ENCODE measurements around the gene ZFAND3. TPM values are rescaled to one million over a fixed set of nuclear protein-coding genes. Genes with fewer than 3 reads are reported as not detected.
"Not testable (repeated sequence)": the region's sequence is repeated elsewhere in the genome, so short reads cannot be mapped to it uniquely, and the experiment has no call there.

Gene ZFAND3
- total and polyA plus RNA-seq, 2 donors (not counting 3 experiments of a cell fraction or from before 2014, with no cell fraction given) = 15.4 to 54.2 TPM

DNA sequence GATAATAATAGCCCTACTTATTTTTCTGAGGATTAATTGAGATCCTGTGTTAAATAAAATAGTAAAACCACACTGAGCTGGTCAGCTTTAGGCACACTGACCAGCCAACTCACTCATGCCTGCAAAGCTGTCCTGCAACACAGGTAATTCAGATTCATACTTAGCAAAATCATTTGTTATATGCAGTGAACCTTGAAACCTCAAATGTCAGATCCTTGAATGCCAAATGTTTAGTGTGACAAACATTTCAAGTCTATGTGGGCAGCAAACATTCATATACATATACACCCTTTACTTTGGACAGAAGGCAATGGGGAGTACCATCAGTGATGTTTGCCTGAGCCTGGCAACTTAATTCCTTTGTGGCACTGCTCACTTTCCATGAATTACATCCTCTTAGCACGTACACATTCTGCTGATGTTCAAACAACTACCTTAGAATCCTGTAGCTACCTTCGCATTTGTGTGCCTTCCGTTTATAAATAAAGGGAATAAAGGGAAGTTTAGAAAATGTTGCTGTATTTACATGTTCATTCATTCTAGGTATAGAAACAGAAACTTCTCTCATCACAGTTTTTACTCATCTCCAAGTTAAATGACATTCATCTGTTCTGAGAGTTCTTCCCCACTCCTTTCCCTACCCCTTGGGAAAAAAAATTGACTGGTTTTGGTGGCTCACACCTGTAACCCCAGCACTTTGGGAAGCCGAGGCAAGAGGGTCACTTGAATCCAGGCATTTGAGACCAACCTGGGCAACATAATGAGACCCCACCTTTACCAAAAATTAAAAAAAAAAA is 140.8 kb downstream of the ZFAND3 start:
- no peak for DNase-seq (ENCODE audit: low read depth, low spot score)
- H3K9me1 ChIP-seq (replicated peaks; ENCODE audit: control insufficient read depth, extremely low read depth, insufficient read depth, low read length) = no peaks in the 10 kb centered on the region
- H3K4me1 ChIP-seq (ENCODE audit: control insufficient read depth, extremely low read depth, insufficient read depth, low read length) = no peaks in the 10 kb centered on the region
- peaks cover 8% of the 10 kb centered on the region for H4K20me1 ChIP-seq (replicated peaks; ENCODE audit: control insufficient read depth, extremely low read depth, insufficient read depth, low read length)
- H3K27me3 ChIP-seq (ENCODE audit: control insufficient read depth in 2 of 2, insufficient read depth in 2 of 2, low read length in 2 of 2) = no peaks in the 10 kb centered on the region
- no TSS peak for BruUV-seq (replicated peaks)
- H2AFZ ChIP-seq (ENCODE audit: low read depth, low read length) = no peak overlapping the region
- ChIA-PET CTCF (no interaction called here), POLR2A (no interaction called here)
- H3K4me2 ChIP-seq (ENCODE audit: insufficient read depth, low read length) = no peak overlapping the region
- dilution Hi-C loops (cut with MboI; ENCODE audit: extremely low pct_ligation_motif_present, low sequenced_read_pairs) (no loop called here), intact Hi-C loops (cut with micrococcal nuclease) (no loop called here)
- peaks cover 68% of the 10 kb centered on the region for H3K79me2 ChIP-seq (ENCODE audit: control insufficient read depth, insufficient read depth, low read length)
- H3K9me3 ChIP-seq (replicated peaks; ENCODE audit: control insufficient read depth, insufficient read depth, low read length) = no peaks in the 10 kb centered on the region
- no peaks in the 10 kb centered on the region for H3K36me3 ChIP-seq (ENCODE audit: control insufficient read depth in 2 of 2, extremely low read depth in 1 of 2, insufficient read depth in 2 of 2, low read length in 2 of 2)
- FAIRE-seq = no peak
- TF ChIP-seq, protein P1, sequence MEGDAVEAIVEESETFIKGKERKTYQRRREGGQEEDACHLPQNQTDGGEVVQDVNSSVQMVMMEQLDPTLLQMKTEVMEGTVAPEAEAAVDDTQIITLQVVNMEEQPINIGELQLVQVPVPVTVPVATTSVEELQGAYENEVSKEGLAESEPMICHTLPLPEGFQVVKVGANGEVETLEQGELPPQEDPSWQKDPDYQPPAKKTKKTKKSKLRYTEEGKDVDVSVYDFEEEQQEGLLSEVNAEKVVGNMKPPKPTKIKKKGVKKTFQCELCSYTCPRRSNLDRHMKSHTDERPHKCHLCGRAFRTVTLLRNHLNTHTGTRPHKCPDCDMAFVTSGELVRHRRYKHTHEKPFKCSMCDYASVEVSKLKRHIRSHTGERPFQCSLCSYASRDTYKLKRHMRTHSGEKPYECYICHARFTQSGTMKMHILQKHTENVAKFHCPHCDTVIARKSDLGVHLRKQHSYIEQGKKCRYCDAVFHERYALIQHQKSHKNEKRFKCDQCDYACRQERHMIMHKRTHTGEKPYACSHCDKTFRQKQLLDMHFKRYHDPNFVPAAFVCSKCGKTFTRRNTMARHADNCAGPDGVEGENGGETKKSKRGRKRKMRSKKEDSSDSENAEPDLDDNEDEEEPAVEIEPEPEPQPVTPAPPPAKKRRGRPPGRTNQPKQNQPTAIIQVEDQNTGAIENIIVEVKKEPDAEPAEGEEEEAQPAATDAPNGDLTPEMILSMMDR (IDR thresholded peaks at IDR 0.05; ENCODE audit: extremely low read depth in 1 of 2, insufficient read depth in 1 of 2, low read depth in 1 of 2, low read length in 2 of 2) = no peak
- TF ChIP-seq EZH2 (IDR thresholded peaks at IDR 0.05; ENCODE audit: borderline replicate concordance, low read depth, low read length, severe bottlenecking) (no peak), FOS (IDR thresholded peaks at IDR 0.05; ENCODE audit: borderline replicate concordance, insufficient read depth, low read length) (no peak), GATA2 (IDR thresholded peaks at IDR 0.05; ENCODE audit: insufficient read depth, insufficient read length, low read depth, low read length) (no peak), POLR2A (IDR thresholded peaks at IDR 0.05; ENCODE audit: low read depth, low read length) (no peak), POLR2AphosphoS5 (IDR thresholded peaks at IDR 0.05; ENCODE audit: insufficient read depth, low read depth, low read length) (no peak), JUN (IDR thresholded peaks at IDR 0.05; ENCODE audit: borderline replicate concordance, insufficient read depth, insufficient read length, low read depth) (no peak), MYC (IDR thresholded peaks at IDR 0.05; ENCODE audit: low read depth, low read length) (no peak)
- TF ChIP-seq, protein P2, sequence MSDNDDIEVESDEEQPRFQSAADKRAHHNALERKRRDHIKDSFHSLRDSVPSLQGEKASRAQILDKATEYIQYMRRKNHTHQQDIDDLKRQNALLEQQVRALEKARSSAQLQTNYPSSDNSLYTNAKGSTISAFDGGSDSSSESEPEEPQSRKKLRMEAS (IDR thresholded peaks at IDR 0.05; ENCODE audit: insufficient read depth, insufficient read length) = no peak
- H3K27ac ChIP-seq (ENCODE audit: insufficient read depth, low read depth, low read length) = no peak overlapping the region
- no peak overlapping the region for H3K9ac ChIP-seq (replicated peaks; ENCODE audit: extremely low read depth, insufficient read depth, low read length)
- no peak overlapping the region for H3K4me3 ChIP-seq (replicated peaks in 1 of 3; ENCODE audit: insufficient read depth in 1 of 3, low read depth in 1 of 3, low read length in 3 of 3)

DNA sequence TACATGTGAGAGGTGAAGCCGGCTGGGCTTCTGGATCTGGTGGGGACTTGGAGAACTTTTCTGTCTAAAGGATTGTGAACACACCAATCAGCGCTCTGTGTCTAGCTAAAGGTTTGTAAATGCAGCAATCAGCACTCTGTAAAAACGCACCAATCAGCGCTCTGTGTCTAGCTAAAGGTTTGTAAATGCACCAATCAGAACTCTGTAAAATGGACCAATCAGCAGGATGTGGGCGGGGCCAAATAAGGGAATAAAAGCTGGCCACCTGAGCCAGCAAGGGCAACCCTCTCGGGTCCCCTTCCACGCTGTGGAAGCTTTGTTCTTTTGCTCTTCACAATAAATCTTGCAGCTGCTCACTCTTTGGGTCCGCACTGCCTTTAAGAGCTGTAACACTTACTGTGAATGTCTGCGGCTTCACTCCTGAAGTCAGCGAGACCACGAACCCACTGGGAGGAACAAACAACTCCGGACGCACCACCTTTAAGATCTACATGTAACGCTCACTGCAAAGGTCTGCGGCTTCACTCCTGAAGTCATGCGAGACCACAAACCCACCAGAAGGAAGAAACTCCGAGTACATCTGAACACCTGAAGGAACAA is 143.1 kb downstream of the ZFAND3 start:
- FAIRE-seq; H3K27me3 ChIP-seq (ENCODE audit: control insufficient read depth in 2 of 2, insufficient read depth in 2 of 2, low read length in 2 of 2); H2AFZ ChIP-seq (ENCODE audit: low read depth, low read length); H3K27ac ChIP-seq (ENCODE audit: insufficient read depth, low read depth, low read length); DNase-seq (ENCODE audit: low read depth, low spot score); dilution Hi-C loops (cut with MboI; ENCODE audit: extremely low pct_ligation_motif_present, low sequenced_read_pairs); CTCF ChIA-PET; H3K4me1 ChIP-seq (ENCODE audit: control insufficient read depth, extremely low read depth, insufficient read depth, low read length); H3K9me3 ChIP-seq (replicated peaks; ENCODE audit: control insufficient read depth, insufficient read depth, low read length); BruUV-seq (replicated peaks); H3K36me3 ChIP-seq (ENCODE audit: control insufficient read depth in 2 of 2, extremely low read depth in 1 of 2, insufficient read depth in 2 of 2, low read length in 2 of 2); H3K9ac ChIP-seq (replicated peaks; ENCODE audit: extremely low read depth, insufficient read depth, low read length); intact Hi-C loops (cut with micrococcal nuclease); POLR2A ChIA-PET; H3K4me3 ChIP-seq (replicated peaks in 1 of 3; ENCODE audit: insufficient read depth in 1 of 3, low read depth in 1 of 3, low read length in 3 of 3); H3K9me1 ChIP-seq (replicated peaks; ENCODE audit: control insufficient read depth, extremely low read depth, insufficient read depth, low read length); H3K4me2 ChIP-seq (ENCODE audit: insufficient read depth, low read length): not testable (repeated sequence)
- Histone ChIP-seq H3K79me2 (ENCODE audit: control insufficient read depth, insufficient read depth, low read length) (peaks cover 63% of the 10 kb centered on the region), H4K20me1 (replicated peaks; ENCODE audit: control insufficient read depth, extremely low read depth, insufficient read depth, low read length) (peaks cover 18% of the 10 kb centered on the region)
